ENCODE results near the gene EARS2.

DNA sequence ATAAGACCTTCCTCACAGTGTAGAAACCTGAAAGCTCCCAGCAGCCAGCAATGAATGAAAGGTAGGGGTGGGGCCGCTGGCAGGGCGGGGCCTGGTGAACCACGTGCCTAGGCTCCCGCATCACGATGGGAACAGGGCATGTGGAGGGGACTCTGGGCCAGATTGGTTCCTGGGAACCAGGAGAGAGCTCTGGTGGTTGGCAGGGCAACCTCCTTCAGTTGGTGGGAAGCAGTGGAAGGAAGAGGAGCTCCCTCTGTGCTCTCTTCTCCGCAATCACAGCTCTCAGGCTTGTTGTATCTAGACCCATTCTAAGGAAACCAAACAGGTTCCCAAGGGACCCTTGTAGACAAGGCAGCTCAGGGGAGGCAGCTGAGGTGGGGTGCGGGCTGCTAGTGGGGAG lies 57.3 kb downstream of the EARS2 start:
- TF ChIP-seq CTCF (IDR thresholded peaks at IDR 0.05; ENCODE audit: low read length) = no peak
- TF ChIP-seq EZH2 (optimal IDR thresholded peaks at IDR 0.05; ENCODE audit: low read depth, low read length) = no peak
- TF ChIP-seq EZH2phosphoT487 (IDR thresholded peaks at IDR 0.05; ENCODE audit: low read length) = no peak
